HT-29 (cell line): ENCODE measurements around the gene PYCR2. TPM values are rescaled to one million over a fixed set of nuclear protein-coding genes. Genes with fewer than 3 reads are reported as not detected.
"Not testable (repeated sequence)": the region's sequence is repeated elsewhere in the genome, so short reads cannot be mapped to it uniquely, and the experiment has no call there.

ENCODE experiments used
- DNase-seq: peaks from one replicate; pipeline ENCODE4 v3.0.0-alpha.2; 2015; ENCODE audit warnings: low spot score
- total RNA-seq: library from RNA; depleted of rRNA; stranded (reverse); fragments of >200 nt; shearing (Covaris generic); gene quantifications from 2 replicates; pipeline ENCODE4 v1.2.3, GENCODE V29; 2014

Gene PYCR2
- total RNA-seq, 1 experiment from 2014 or later, result 60.6 TPM

DNA sequence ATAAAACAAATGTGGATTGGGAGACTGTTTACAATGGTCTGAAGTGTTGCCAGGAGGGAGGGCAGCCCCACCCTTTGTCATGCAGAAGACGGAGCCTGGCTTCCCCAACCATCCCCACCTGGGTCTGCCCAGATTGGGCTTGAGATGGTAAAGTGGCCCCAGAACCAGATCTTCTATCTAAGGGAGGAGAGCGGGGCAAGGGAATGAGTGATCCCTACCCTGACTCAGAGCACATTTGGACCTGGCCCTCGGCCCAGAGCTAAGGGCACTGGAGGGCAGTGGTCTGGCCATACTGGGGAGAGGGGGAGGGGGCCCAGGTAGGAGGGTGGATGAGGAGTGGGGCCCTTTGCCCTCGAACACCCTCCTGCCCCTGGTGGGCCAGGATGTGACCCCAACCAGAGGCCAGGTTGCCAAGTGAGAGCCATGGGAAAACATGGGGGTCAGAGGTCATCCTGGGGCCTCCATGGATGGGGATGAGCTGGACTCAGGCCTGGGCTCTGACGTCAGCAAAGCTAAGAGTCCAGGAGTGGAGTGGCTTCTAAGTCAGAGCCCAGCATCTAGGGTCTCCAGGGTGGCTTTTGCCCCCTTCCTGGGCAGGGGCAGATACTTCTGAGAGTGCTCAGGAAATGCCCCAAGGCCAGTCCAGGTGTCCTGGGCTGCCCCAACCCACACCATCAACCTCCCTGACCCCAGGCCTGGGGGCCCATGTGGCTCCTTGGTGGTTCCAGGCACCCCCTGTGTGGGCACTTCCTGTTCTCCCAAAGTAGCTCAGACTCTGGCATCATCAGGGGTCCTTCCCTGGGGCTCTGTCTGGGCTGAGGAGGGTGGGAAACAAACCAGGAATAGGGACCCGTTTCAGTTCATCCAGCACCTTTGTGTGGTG lies 33.5 kb downstream of the PYCR2 start:
- DNase-seq, result peak; percentile 23

- DNase-seq, result peak; percentile 14
Observed at GRCh38 chr1:225889743-225890142, 34.3 kb downstream of the PYCR2 start.

DNA sequence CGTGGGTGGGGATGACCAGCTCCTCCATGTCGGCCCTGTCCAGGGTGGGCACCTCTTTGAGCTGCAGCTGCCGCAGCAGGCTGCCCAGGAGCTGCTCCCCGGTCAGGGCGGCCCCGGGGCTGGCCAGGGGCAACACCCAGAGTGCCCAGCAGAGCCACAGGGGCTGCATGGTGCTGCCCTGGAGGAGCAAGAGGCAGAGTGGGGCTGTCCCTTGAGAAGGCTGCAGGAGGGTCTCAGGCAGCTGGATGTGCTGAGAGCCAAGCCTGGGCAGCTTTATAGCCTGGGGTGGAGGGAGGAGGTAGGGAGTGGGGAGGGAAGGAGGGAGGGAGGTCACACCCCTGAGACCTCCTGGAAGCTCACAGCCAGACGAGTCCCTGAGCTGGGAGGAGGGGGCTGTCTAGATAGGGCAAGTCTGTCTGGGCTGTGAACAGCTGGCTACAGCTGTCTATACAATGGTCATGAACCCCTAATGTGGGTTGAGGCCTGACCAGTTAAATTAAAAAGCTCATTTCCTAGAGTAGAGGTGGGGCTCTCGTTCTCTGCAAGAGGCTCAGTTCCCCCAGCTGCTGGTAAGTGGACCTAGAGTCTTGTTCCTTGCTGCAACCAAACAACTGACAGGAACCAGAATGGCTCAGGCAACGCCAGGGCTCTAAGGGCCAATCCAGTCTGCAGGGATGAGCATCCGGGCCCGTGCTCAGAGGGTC lies 35.0 kb downstream of the PYCR2 start, which contains the start of gene LEFTY1:
Gene LEFTY1, minus strand, starts transcription at position 249 of the 704 bp plus-strand sequence. Its CDS starts 80 bp downstream, at position 169.
- DNase-seq, result no peak

GRCh38 chr1:225888289-225888897 lies 35.7 kb downstream of the PYCR2 start:
- DNase-seq, result no peak

DNA sequence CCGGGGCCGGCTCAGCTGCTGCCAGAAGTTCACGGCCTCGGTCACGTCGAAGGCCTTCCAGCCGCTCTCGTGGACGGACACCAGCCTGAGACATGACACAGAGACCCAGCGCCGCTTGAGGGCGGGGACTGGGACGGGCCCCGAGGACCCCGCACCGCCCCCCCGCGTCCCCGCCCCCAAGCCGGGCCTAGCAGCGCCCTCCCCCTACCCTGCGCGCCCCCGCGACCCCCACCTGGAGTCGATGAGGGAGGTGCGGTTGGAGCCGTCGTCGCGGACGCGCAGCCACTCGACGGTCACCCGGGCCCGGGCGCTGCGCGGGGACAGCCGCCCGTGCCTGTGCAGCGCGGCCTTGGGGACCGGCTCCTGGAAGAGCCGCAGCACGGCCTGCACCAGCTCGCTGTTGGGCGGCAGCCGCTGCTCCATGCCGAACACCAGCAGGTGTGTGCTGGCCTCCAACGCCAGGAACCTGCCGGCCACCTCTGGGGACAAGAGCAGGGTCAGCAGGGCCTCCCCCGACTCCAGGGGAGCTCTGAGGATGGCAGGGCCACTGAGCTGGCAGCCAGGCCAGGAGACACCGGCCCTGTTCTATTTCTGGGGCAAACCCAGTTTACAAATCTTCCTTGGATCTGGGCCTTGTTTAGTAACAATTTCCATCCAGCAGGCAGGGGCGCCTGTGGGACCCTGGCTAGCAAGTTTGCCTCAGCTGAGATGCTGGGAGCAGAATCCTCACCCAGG lies 36.3 kb downstream of the PYCR2 start:
- not testable (repeated sequence) for DNase-seq

DNA sequence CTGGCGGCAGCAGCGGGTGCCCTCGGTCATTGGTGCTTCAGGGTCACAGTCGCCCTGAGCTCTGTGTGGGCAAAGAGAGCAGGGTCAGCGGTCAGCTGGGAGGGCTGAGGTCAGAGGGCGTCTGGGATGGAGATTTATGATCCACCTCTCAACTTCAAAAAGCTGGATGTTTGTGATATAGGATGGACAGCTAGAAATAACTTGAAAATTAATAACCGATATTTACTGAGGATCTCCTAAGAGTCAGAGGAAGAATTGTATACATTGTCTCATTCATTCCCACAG lies 37.1 kb downstream of the PYCR2 start:
- no peak for DNase-seq

DNA sequence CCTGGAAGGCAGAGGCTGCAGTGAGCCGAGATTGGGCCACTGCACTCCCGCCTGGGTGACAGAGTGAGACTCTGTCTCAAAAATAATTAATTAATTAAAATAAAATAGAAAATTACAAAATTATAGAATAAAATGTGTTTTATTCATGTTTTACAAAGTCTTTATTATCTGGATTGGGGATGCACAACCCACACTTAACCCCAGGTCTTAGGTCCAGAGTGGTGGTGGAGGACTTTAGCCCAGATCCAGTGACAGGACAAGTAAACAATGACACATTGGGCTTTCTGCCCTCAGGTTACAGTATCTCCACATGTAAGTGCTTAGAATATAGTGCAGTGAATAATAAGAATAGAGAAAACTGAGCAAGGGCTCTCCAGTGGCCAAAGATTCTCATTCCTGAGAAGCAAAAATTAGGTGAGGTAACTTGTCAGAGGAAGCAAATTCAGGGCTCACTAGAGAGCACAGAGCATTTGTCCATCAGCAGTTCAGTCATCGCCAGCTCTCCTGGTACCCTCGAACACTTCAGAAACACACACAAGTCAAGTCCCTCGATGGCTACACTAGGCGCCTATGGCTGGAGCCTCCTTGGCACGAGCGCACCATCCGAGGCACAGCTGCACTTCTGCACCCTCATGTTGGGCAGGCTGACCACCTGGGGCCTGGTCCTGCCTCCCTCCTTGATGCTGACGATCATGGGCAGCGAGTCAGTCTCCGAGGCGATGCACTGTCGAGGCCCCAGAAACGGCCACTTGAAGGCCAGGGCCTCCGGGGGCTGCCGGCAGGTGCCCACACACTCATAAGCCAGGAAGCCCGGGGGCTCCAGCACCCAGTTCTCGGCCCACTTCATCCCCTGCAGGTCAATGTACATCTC lies 37.7 kb downstream of the PYCR2 start:
- DNase-seq, result peak; percentile 16

- DNase-seq, result no peak
Observed at GRCh38 chr1:225885336-225885735, 38.7 kb downstream of the PYCR2 start.

DNA sequence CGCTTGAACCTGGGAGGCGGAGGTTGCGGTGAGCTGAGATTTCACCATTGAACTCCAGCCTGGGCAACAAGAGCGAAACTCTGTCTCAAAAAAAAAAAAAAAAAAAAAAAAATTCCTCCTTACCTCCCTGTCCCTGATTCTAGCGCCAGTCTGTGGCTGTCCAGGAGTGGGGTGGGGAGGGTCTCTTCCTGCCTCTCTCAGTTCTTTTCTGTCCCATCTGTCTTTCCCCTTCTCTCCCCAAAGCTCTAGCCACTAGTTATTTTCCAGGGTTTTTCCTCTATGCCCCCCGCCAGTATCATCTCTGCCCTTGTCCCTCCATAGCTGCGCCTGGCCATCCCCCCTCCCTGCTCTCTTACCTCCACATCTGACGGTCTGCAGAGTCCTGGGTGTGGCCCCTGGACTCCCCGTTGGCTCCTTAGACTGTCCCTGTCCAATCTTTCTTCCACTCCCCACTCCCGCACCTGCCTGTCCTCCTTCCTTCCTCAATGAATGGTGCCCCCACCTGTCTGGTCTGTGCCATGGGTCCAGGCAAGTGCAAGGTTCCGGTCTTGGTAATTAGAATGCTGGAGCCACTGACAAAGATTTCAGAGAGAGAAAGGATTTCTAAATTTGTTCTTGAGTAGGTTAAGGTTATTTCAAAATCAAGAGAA lies 40.3 kb downstream of the PYCR2 start:
- peak; percentile 60 for DNase-seq

GRCh38 chr1:225882694-225883615 lies 41.1 kb downstream of the PYCR2 start:
- DNase-seq, result peak; percentile 65

- DNase-seq, result peak; percentile 88
Observed at GRCh38 chr1:225881959-225882693, 41.9 kb downstream of the PYCR2 start, which contains the start of gene TMEM63A. TMEM63A (minus strand) TSS chr1:225882380; CDS start chr1:225877580, 4,800 bp downstream.

- DNase-seq, result peak; percentile 77
Observed at GRCh38 chr1:225881081-225881958, 42.7 kb downstream of the PYCR2 start.

DNA sequence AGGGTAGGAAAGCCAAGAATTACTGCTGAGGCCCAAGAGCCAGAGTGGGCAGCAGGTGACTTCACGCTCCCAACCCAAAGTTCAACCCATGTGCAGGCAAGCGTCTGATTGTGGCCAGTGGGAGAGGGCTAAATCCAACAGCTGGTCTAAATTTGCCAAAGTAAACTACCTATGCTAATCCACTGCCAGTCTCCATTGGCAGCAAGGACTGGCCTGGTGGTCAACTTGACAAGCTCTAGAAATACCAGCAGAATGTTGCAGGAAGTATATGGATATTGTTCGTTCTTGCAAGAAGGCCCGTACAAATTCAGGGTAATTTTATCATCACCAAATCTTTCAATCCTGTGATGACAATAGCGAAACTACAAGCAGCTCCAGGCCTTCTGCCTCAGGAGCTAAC lies 43.4 kb downstream of the PYCR2 start:
- no peak for DNase-seq

DNA sequence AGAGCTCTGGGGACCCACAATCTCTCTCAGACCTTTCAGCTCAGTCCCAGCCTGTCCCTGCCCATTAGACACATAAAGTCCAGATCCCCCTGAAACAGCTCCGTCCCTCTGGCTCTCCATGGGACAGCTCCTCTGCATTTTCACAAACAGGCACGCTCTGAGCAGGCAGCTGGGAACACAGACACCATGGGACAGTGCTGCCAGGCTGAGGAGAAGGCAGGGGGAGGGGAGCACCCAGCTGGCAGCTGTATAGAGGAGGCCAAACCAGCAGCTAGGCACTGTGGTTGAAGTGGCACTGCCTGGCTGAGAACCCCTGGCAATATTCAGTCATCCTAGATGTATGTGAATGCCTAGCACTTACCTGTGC lies 43.8 kb downstream of the PYCR2 start:
- no peak for DNase-seq

DNA sequence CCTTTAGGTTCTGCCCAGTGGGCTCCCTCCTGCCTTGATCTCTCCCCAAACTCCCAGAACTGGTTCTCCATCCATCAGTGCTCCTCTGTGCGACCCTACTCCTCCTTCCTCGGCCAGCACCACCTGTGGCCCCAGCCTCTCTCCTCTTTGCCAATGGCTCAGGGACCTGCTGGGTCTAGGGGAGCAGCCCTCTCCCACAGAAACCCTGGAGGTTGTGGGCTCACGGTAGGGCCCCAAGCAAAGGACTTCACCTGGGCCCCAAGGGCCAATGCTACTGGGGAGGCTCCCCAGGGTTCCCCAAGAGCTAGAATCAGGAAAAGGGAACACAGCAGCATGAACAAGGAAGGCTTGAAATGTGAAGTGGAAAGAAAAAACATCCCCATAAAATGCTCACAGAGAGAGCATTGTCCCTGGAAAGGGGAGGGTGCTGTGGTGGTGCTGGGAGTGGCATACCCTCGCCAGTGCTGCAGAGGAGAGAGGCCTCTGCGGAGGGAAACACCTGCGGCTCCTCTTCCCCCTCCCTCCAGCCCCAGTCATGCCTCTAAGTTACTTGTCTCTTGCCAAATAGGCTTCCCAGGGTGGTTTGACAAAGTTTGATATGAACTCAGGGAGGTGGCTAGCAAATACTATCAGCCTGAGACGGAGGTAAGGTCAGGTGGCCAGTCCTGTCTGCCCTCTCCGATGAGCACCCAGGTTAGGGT lies 44.4 kb downstream of the PYCR2 start:
- DNase-seq, result peak; percentile 85

GRCh38 chr1:225878282-225878681 lies 45.8 kb downstream of the PYCR2 start:
- DNase-seq, result no peak

DNA sequence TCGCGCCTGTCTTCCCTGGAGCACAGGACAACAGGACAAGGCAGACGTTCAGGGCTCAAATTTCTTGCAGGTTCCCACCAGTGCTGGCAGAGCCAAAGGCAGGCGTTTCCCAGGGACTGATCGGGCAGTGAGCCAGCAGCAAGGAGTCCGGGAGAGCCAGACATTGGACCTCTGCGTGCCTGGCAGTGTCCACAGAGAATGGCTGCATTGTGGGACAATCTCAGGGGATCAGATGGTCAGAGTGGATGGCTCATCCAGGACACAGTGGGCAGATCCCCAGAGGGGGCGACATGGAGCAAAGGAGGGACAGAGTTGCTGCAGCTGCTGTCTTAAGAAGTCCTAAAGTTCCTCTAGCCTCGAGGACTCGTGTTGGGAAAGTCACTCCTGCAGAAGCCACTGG lies 46.5 kb downstream of the PYCR2 start:
- peak; percentile 84 for DNase-seq
